B cell (primary cell): ENCODE data around the gene VWA7. TPM values are rescaled to one million over a fixed set of nuclear protein-coding genes. Genes with fewer than 3 reads are reported as not detected.
"Not testable (repeated sequence)": the region's sequence is repeated elsewhere in the genome, so short reads cannot be mapped to it uniquely, and the experiment has no call there.

Experiments
- ATAC-seq: fragments of 200-7000 bp; cut with Tn5 transposase; one replicate; pipeline ENCODE4 v1.10.0; 2021; ENCODE audit warnings: low read depth, mild to moderate bottlenecking, moderate number of reproducible peaks, moderate library complexity
- CTCF ChIA-PET: fragments of 350-600 bp; sonication (Branson Sonifier 250); formaldehyde crosslinking; loops from one replicate; lab custom pipeline; 2021; ENCODE audit warnings: antibody characterized with exemption, inconsistent platforms; lab: Charles Lee
- POLR2A ChIA-PET: fragments of 350-600 bp; sonication (Branson Sonifier 250); formaldehyde crosslinking; loops from one replicate; lab custom pipeline; 2021; ENCODE audit warnings: antibody characterized with exemption; lab: Charles Lee
- DNase-seq: peaks from one replicate; pipeline ENCODE4 v3.0.0; 2013
- H2AFZ ChIP-seq: 2 replicates; pipeline ENCODE4 v1.6.1; 2012; ENCODE audit warnings: mild to moderate bottlenecking, low read depth, low read length; ENCODE audit not compliant: insufficient read depth, poor library complexity, severe bottlenecking
- H3K27ac ChIP-seq, 2 donors: 1 replicate in 1 of 2; 2 replicates in 1 of 2; pipeline ENCODE4 v1.5.1; 2012 to 2013; ENCODE audit warnings: low read length in 2 of 2, mild to moderate bottlenecking in 2 of 2, moderate library complexity in 1 of 2
- H3K27me3 ChIP-seq, 4 experiments: fragments of 200-600 bp in 1 of 4; sonication (generic) in 1 of 4; replicated peaks in 1 of 4; 1 replicate in 2 of 4; 2 replicates in 2 of 4; pipeline versions ENCODE4 v1.6.1 to v1.7.0; 2013 to 2016; ENCODE audit warnings: low read length in 3 of 4, mild to moderate bottlenecking in 2 of 4, mixed read lengths in 1 of 4, moderate library complexity in 1 of 4; ENCODE audit not compliant: insufficient read depth in 4 of 4, control insufficient read depth in 3 of 4; ENCODE audit errors: control extremely low read depth in 1 of 4
- H3K36me3 ChIP-seq, 2 experiments: replicated peaks in 1 of 2; 1 replicate in 1 of 2; 2 replicates in 1 of 2; pipeline versions ENCODE4 v1.6.1 to v1.7.1; 2013; ENCODE audit warnings: low read length in 1 of 2; ENCODE audit not compliant: insufficient read depth in 2 of 2, control insufficient read depth in 1 of 2; ENCODE audit errors: control extremely low read depth in 1 of 2, extremely low read depth in 1 of 2
- H3K4me1 ChIP-seq, 2 donors: fragments of 200-600 bp in 1 of 2; sonication (generic) in 1 of 2; 1 replicate in 1 of 2; 2 replicates in 1 of 2; pipeline versions ENCODE4 v1.5.1 to v1.6.1; 2013 to 2017; ENCODE audit warnings: low read length in 2 of 2; ENCODE audit not compliant: control insufficient read depth in 2 of 2, insufficient read depth in 2 of 2
- H3K4me2 ChIP-seq: replicated peaks from 2 replicates; pipeline ENCODE3; 2012; ENCODE audit warnings: mild to moderate bottlenecking, low read depth, low read length; ENCODE audit not compliant: poor library complexity, severe bottlenecking
- H3K4me3 ChIP-seq, 5 experiments: fragments of 200-600 bp in 1 of 5; sonication (generic) in 1 of 5; 1 replicate in 3 of 5; 2 replicates in 2 of 5; pipeline versions ENCODE4 v1.5.1 to v1.7.0; 2011 to 2016; ENCODE audit warnings: low read length in 4 of 5, mild to moderate bottlenecking in 4 of 5, low read depth in 2 of 5, control low read depth in 1 of 5, moderate library complexity in 1 of 5; ENCODE audit not compliant: insufficient read depth in 1 of 5; ENCODE audit errors: control extremely low read depth in 1 of 5, extremely low read depth in 1 of 5
- H3K79me2 ChIP-seq: fragments of 200-600 bp; sonication (generic); one replicate; pipeline ENCODE4 v1.6.0; 2016; ENCODE audit warnings: low read length; ENCODE audit not compliant: control insufficient read depth, insufficient read depth
- H3K9ac ChIP-seq: fragments of 200-600 bp; sonication (generic); 2 replicates; pipeline ENCODE4 v1.6.1; 2017; ENCODE audit warnings: mild to moderate bottlenecking, low read length, moderate library complexity
- H3K9me3 ChIP-seq, 3 donors: one replicate each; pipeline versions ENCODE4 v1.6.1 to v1.7.1; 2013; ENCODE audit warnings: low read length in 2 of 3; ENCODE audit not compliant: control insufficient read depth in 2 of 3, insufficient read depth in 1 of 3; ENCODE audit errors: control extremely low read depth in 1 of 3
- H4K20me1 ChIP-seq: 2 replicates; pipeline ENCODE4 v1.6.0; 2012; ENCODE audit warnings: mild to moderate bottlenecking, low read length; ENCODE audit not compliant: insufficient read depth, control insufficient read depth, poor library complexity, severe bottlenecking
- H3K27ac Mint-ChIP-seq: one replicate; pipeline ENCODE4 v1.8.0; 2021; ENCODE audit warnings: mixed read lengths
- H3K27me3 Mint-ChIP-seq: one replicate; pipeline ENCODE4 v1.8.0; 2021; ENCODE audit warnings: mixed read lengths
- H3K4me1 Mint-ChIP-seq: one replicate; pipeline ENCODE4 v1.8.0; 2021; ENCODE audit warnings: mixed read lengths
- H3K4me3 Mint-ChIP-seq: one replicate; pipeline ENCODE4 v1.8.0; 2021; ENCODE audit warnings: mixed read lengths
- H3K9me3 Mint-ChIP-seq: one replicate; pipeline ENCODE4 v1.8.0; 2022; ENCODE audit warnings: mixed read lengths; ENCODE audit not compliant: insufficient read depth
- EZH2 ChIP-seq: IDR thresholded peaks from 2 replicates; pipeline ENCODE4 v1.6.1; 2012; ENCODE audit warnings: borderline replicate concordance, low read depth, mild to moderate bottlenecking, moderate library complexity, low read length; ENCODE audit not compliant: insufficient read depth, poor library complexity, severe bottlenecking
- WGBS: methylation state at CpG from one replicate; pipeline ENCODE4 v1.1.5; 2013; ENCODE audit warnings: missing lambda C conversion rate; ENCODE audit not compliant: insufficient coverage; 5-methylcytosine and 5-hydroxymethylcytosine counted together
- intact Hi-C: fragments of 100-400 bp; cut with micrococcal nuclease; formaldehyde crosslinking; loops from one replicate; pipeline ENCODE4 v1.10.0; 2022
- polyA plus RNA-seq: library from polyadenylated mRNA; depleted of rRNA; stranded (reverse); fragments of >200 nt; gene quantifications from 2 replicates; pipeline ENCODE4 v1.2.3, GENCODE V29; 2012
- total RNA-seq, 2 donors: library from RNA; stranded (reverse); fragments of 120-200 nt in 1 of 2; gene quantifications; 1 replicate in 1 of 2; 2 replicates in 1 of 2; pipeline versions ENCODE4 v1.2.3 to v1.2.4, GENCODE V29; 2013 to 2022
- TF ChIP-seq, protein P1 (sequence below): fragments of 200-600 bp; IDR thresholded peaks from one replicate; pipeline ENCODE4 v1.8.0; 2022; ENCODE audit warnings: antibody characterized with exemption, mild to moderate bottlenecking

Gene VWA7
- total and polyA plus RNA-seq, 2 donors (not counting 1 experiment from before 2014, with no cell fraction given): 5.2 to 6.0 TPM

DNA sequence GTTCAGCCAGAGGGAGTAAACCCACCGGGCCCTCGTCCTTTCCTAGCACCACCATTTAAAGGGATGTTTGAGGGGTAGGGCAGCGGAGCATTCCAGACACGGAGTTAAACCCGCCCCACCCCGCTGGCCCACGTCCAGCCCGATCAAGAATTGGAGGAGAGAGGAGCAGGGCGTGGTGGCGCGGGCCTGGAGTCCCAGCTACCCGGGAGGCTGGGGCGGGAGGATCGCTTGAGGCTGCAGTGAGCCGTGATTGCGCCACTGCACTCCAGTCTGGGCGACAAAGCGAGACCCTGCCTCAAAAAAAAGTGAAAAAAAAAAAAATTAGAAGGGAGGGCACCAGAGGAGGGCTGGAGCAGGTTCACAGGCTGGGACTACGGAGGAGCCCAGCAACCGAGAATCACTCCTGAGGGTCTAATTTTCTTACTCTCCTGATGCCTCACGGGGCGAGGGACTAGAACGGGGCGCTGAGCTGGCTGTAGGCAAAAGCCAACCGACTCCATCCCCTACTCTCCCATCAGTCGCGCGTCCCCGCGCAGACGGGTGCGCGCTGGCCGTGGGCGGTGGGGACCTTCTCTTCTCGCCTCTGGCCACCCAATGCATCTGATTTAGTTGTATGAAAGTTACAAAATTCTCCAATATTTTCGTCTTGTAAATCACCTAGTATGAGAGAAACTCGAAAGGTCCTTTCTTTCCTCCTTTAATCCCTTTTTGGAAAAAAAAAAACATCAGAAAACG is 44.3 kb upstream of the VWA7 start:
- H3K4me1 Mint-ChIP-seq: peaks cover 29% of the 10 kb centered on the region
- H3K36me3 ChIP-seq: no peaks in the 10 kb centered on the region
- ChIA-PET CTCF (interaction anchor here (0.7 kb wide), 1 partner anchor 9 kb away, joined by 3 read pairs; no protein-coding TSS in a partner anchor), POLR2A (interaction anchor here (0.6 to 1.2 kb wide), 5 partner anchors 16 to 169 kb away, joined by 3 to 8 read pairs (median 5); partner anchors contain the start of genes BAG6 and VARS1)
- peak overlapping the region; percentile 59 to 79 (median 77) for H3K4me3 ChIP-seq
- peak overlapping the region; percentile 89 for H3K4me3 Mint-ChIP-seq
- ATAC-seq (peak; percentile 52), DNase-seq (no peak)
- peaks cover 26 to 41% of the 10 kb centered on the region in 2 donors for H3K4me1 ChIP-seq
- H4K20me1 ChIP-seq: no peaks in the 10 kb centered on the region
- no peaks in the 10 kb centered on the region for H3K27me3 ChIP-seq
- H3K9me3 Mint-ChIP-seq: no peaks in the 10 kb centered on the region
- peak overlapping the region; percentile 98 for H3K27ac Mint-ChIP-seq
- peak overlapping the region; percentile 84 for H2AFZ ChIP-seq
- H3K27ac ChIP-seq: peak overlapping the region; percentile 77 to 78
- no peaks in the 10 kb centered on the region for H3K79me2 ChIP-seq
- no peaks in the 10 kb centered on the region for H3K27me3 Mint-ChIP-seq
- no peaks in the 10 kb centered on the region for H3K9me3 ChIP-seq
- H3K9ac ChIP-seq: peak overlapping the region; percentile 75
- TF ChIP-seq, protein P1, sequence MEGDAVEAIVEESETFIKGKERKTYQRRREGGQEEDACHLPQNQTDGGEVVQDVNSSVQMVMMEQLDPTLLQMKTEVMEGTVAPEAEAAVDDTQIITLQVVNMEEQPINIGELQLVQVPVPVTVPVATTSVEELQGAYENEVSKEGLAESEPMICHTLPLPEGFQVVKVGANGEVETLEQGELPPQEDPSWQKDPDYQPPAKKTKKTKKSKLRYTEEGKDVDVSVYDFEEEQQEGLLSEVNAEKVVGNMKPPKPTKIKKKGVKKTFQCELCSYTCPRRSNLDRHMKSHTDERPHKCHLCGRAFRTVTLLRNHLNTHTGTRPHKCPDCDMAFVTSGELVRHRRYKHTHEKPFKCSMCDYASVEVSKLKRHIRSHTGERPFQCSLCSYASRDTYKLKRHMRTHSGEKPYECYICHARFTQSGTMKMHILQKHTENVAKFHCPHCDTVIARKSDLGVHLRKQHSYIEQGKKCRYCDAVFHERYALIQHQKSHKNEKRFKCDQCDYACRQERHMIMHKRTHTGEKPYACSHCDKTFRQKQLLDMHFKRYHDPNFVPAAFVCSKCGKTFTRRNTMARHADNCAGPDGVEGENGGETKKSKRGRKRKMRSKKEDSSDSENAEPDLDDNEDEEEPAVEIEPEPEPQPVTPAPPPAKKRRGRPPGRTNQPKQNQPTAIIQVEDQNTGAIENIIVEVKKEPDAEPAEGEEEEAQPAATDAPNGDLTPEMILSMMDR: no peak
- no peak for TF ChIP-seq EZH2
- H3K4me2 ChIP-seq: peak overlapping the region; percentile 83
- 16% methylated on average over 19 of the region's 39 CpGs for WGBS
- intact Hi-C loops: no loop called here

DNA sequence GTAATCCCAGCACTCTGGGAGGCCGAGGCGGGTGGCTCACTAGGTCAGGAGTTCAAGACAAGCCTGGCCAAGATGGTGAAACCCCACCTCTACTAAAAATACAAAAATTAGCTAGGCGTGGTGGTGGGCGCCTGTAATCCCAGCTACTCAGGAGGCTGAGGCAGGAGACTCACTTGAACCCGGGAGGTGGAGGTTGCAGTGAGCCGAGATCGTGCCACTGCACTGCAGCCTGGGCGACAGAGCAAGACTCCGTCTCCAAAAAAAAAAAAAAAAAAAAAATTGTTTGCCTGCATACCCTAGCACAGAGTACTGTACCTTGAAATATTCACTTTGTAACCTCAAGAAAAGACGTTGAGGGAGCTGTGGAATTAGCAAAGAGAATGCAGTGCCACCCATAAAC is 43.3 kb upstream of the VWA7 start:
- H3K4me2 ChIP-seq, H3K9me3 ChIP-seq, ATAC-seq, H3K79me2 ChIP-seq, H3K27ac Mint-ChIP-seq, H3K9ac ChIP-seq, H3K36me3 ChIP-seq, H3K4me3 ChIP-seq, H3K9me3 Mint-ChIP-seq, H4K20me1 ChIP-seq, H3K27ac ChIP-seq, H3K4me3 Mint-ChIP-seq, H2AFZ ChIP-seq, H3K27me3 Mint-ChIP-seq, intact Hi-C loops, DNase-seq, H3K27me3 ChIP-seq: not testable (repeated sequence)
- H3K4me1 Mint-ChIP-seq: peaks cover 25% of the 10 kb centered on the region
- 96% methylated on average over 7 of the region's 10 CpGs for WGBS
- ChIA-PET POLR2A (interaction anchor here (0.7 kb wide), 1 partner anchor 90 kb away, joined by 11 read pairs; no protein-coding TSS in a partner anchor), CTCF (interaction anchor here (0.9 to 1.5 kb wide), 3 partner anchors 68 to 93 kb away, joined by 3 to 7 read pairs (median 4); no protein-coding TSS in a partner anchor)
- H3K4me1 ChIP-seq: peaks cover 24 to 33% of the 10 kb centered on the region in 2 donors
